ENCODE results near the gene ESRRA.

The ESRRA gene

GRCh38 chr11:64268893-64269539 lies 36.3 kb upstream of the ESRRA start:
- Histone ChIP-seq H3K36me3 (peaks cover 25% of the 10 kb centered on the region), H3K27ac (peak overlapping the region; percentile 98), H3K4me3 (ENCODE audit: low read depth in 1 of 2, low read length in 1 of 2) (peak overlapping the region; percentile 96 to 99), H3K4me1 (ENCODE audit: control insufficient read depth in 1 of 2, insufficient read depth in 1 of 2, low read depth in 1 of 2, low read length in 1 of 2) (peaks cover 36% of the 10 kb centered on the region in 2 experiments), H3K9me3 (no peaks in the 10 kb centered on the region), H3K27me3 (no peaks in the 10 kb centered on the region)
- TF ChIP-seq CTCF (IDR thresholded peaks at IDR 0.05): no peak

GRCh38 chr11:64269540-64270220 lies 35.6 kb upstream of the ESRRA start:
- Histone ChIP-seq H3K4me1 (ENCODE audit: control insufficient read depth in 1 of 2, insufficient read depth in 1 of 2, low read depth in 1 of 2, low read length in 1 of 2) (peaks cover 36% of the 10 kb centered on the region in 2 experiments), H3K4me3 (ENCODE audit: low read depth in 1 of 2, low read length in 1 of 2) (peak overlapping the region; percentile 96 to 99), H3K27ac (peak overlapping the region; percentile 98), H3K27me3 (no peaks in the 10 kb centered on the region), H3K36me3 (peaks cover 20% of the 10 kb centered on the region), H3K9me3 (no peaks in the 10 kb centered on the region)
- TF ChIP-seq CTCF (IDR thresholded peaks at IDR 0.05): no peak

- peaks cover 14 to 17% of the 10 kb centered on the region in 2 experiments for H3K4me1 ChIP-seq (ENCODE audit: control insufficient read depth in 1 of 2, insufficient read depth in 1 of 2, low read depth in 1 of 2, low read length in 1 of 2)
- no peak overlapping the region for H3K4me3 ChIP-seq (ENCODE audit: low read depth in 1 of 2, low read length in 1 of 2)
- H3K9me3 ChIP-seq: no peaks in the 10 kb centered on the region
- H3K36me3 ChIP-seq: peaks cover 38% of the 10 kb centered on the region
- no peak overlapping the region for H3K27ac ChIP-seq
- no peak for TF ChIP-seq CTCF (IDR thresholded peaks at IDR 0.05)
- no peaks in the 10 kb centered on the region for H3K27me3 ChIP-seq
Observed at GRCh38 chr11:64275031-64275800, 30.1 kb upstream of the ESRRA start.

- H3K36me3 ChIP-seq: peaks cover 38% of the 10 kb centered on the region
- no peak overlapping the region for H3K27ac ChIP-seq
- no peaks in the 10 kb centered on the region for H3K9me3 ChIP-seq
- H3K4me1 ChIP-seq (ENCODE audit: control insufficient read depth in 1 of 2, insufficient read depth in 1 of 2, low read depth in 1 of 2, low read length in 1 of 2): peaks cover 9 to 11% of the 10 kb centered on the region in 2 experiments
- H3K27me3 ChIP-seq: no peaks in the 10 kb centered on the region
- H3K4me3 ChIP-seq (ENCODE audit: low read depth in 1 of 2, low read length in 1 of 2): no peak overlapping the region
- no peak for TF ChIP-seq CTCF (IDR thresholded peaks at IDR 0.05)
Observed at GRCh38 chr11:64275841-64276240, 29.5 kb upstream of the ESRRA start.

- no peaks in the 10 kb centered on the region for H3K27me3 ChIP-seq
- no peak for TF ChIP-seq CTCF (IDR thresholded peaks at IDR 0.05)
- peaks cover 40% of the 10 kb centered on the region for H3K36me3 ChIP-seq
- H3K4me3 ChIP-seq (ENCODE audit: low read depth in 1 of 2, low read length in 1 of 2): no peak overlapping the region
- H3K9me3 ChIP-seq: no peaks in the 10 kb centered on the region
- no peak overlapping the region for H3K27ac ChIP-seq
- H3K4me1 ChIP-seq (ENCODE audit: control insufficient read depth in 1 of 2, insufficient read depth in 1 of 2, low read depth in 1 of 2, low read length in 1 of 2): peaks cover 2 to 5% of the 10 kb centered on the region in 2 experiments
Observed at GRCh38 chr11:64276653-64277431, 28.5 kb upstream of the ESRRA start.
